OCI-LY7 (cell line): Measurements from ENCODE around the gene MAP4K5. TPM values are rescaled to one million over a fixed set of nuclear protein-coding genes. Genes with fewer than 3 reads are reported as not detected.

ENCODE experiments used
- BruUV-seq: library from RNA; stranded (reverse); fragments of 400-500 nt; replicated peaks from 2 replicates; lab custom pipeline; 2021; lab: Mats Ljungman, UMichigan
- CTCF ChIA-PET: fragments of 300-600 bp; sonication (Branson Sonifier 250); formaldehyde crosslinking; loops from one replicate; lab custom pipeline; 2022; ENCODE audit warnings: antibody characterized with exemption; ENCODE audit not compliant: unreplicated experiment; lab: Charles Lee
- POLR2A ChIA-PET: fragments of 300-600 bp; sonication (Branson Sonifier 250); formaldehyde crosslinking; loops from one replicate; lab custom pipeline; 2022; ENCODE audit warnings: antibody characterized with exemption; lab: Charles Lee
- DNase-seq: peaks from one replicate; pipeline ENCODE4 v3.0.0-alpha.2; 2015; ENCODE audit warnings: low spot score
- H2AFZ ChIP-seq: fragments of 200-600 bp; sonication (generic), shearing (Covaris generic); 2 replicates; pipeline ENCODE4 v1.6.1; 2014; ENCODE audit warnings: mild to moderate bottlenecking, antibody characterized with exemption, low read length, moderate library complexity
- H3K27ac ChIP-seq: fragments of 200-600 bp; sonication (generic); 2 replicates; pipeline ENCODE4 v1.5.1; 2014; ENCODE audit warnings: mixed run types, low read depth, mild to moderate bottlenecking, moderate library complexity, low read length, inconsistent platforms; ENCODE audit not compliant: poor library complexity, severe bottlenecking
- H3K36me3 ChIP-seq: fragments of 200-600 bp; sonication (generic); 2 replicates; pipeline ENCODE4 v1.6.1; 2014; ENCODE audit warnings: mild to moderate bottlenecking, antibody characterized with exemption, low read length, moderate library complexity, mixed read lengths; ENCODE audit not compliant: insufficient read depth
- H3K4me1 ChIP-seq: fragments of 200-600 bp; sonication (generic); 2 replicates; pipeline ENCODE4 v1.5.1; 2014; ENCODE audit warnings: mild to moderate bottlenecking, low read length; ENCODE audit not compliant: insufficient read depth, poor library complexity, severe bottlenecking
- H3K4me2 ChIP-seq: fragments of 200-600 bp; sonication (generic); 2 replicates; pipeline ENCODE4 v1.6.1; 2014; ENCODE audit warnings: mild to moderate bottlenecking, low read length
- H3K4me3 ChIP-seq: fragments of 200-600 bp; sonication (generic); 2 replicates; pipeline ENCODE4 v1.5.1; 2014; ENCODE audit warnings: mild to moderate bottlenecking, low read depth, low read length; ENCODE audit not compliant: poor library complexity, severe bottlenecking
- H3K79me2 ChIP-seq: fragments of 200-600 bp; sonication (generic); 2 replicates; pipeline ENCODE4 v1.6.1; 2016; ENCODE audit warnings: low read depth, mild to moderate bottlenecking, low read length, moderate library complexity, mixed read lengths; ENCODE audit not compliant: insufficient read depth
- H3K9me2 ChIP-seq: fragments of 200-600 bp; sonication (generic); 2 replicates; pipeline ENCODE4 v1.6.1; 2016; ENCODE audit warnings: mild to moderate bottlenecking, low read length, mixed read lengths; ENCODE audit not compliant: insufficient read depth
- H3K9me3 ChIP-seq: fragments of 200-600 bp; sonication (generic); 2 replicates; pipeline ENCODE4 v1.6.1; 2014; ENCODE audit warnings: mild to moderate bottlenecking, mixed run types, low read length, mixed read lengths
- H4K20me1 ChIP-seq: fragments of 200-600 bp; sonication (generic); 2 replicates; pipeline ENCODE4 v1.6.1; 2014; ENCODE audit warnings: mild to moderate bottlenecking, antibody characterized with exemption, low read length, moderate library complexity, mixed read lengths; ENCODE audit not compliant: insufficient read depth
- CTCF ChIP-seq: fragments of 200-600 bp; sonication (generic); conservative IDR thresholded peaks from 2 replicates; pipeline ENCODE4 v1.5.1; 2014; ENCODE audit warnings: mild to moderate bottlenecking, antibody characterized with exemption, low read length, moderate library complexity, mixed read lengths
- EZH2phosphoT487 ChIP-seq: fragments of 200-600 bp; sonication (generic); IDR thresholded peaks from 2 replicates; pipeline ENCODE4 v1.6.1; 2018; ENCODE audit warnings: low read depth, borderline replicate concordance, mild to moderate bottlenecking, mixed run types, antibody characterized with exemption, low read length, moderate library complexity, mixed read lengths
- intact Hi-C: fragments of 100-400 bp; cut with micrococcal nuclease; formaldehyde crosslinking; loops from one replicate; pipeline ENCODE4 v1.10.0; 2022; ENCODE audit not compliant: unreplicated experiment
- total RNA-seq, 2 experiments: library from RNA; depleted of rRNA in 1 of 2; stranded (reverse); fragments of >200 nt in 1 of 2; shearing (Covaris generic) in 1 of 2; gene quantifications; 2 replicates each; pipeline ENCODE4 v1.2.3, GENCODE V29; 2014 to 2022

The MAP4K5 gene
- total RNA-seq, 2 experiments from 2014 or later: 36.7 to 44.0 TPM

DNA sequence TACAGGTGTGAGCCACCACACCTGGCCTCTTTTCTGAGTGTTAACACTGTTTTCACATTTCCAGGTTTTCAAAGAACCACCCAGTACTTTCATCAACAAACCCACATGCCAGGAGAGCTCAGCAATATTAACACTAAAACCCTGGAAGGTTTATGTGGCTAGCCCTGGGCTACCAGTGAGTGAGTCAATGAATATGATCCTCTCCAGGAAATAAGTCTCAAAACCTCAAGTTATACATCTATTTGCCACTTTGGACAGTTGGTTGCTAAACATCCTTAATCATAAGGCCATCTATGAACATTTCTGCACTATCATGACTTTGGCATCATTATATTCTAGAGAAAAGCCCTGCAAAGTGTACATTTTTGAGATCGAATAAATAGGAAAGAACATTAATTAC lies 129.4 kb downstream of the MAP4K5 start:
- TF ChIP-seq CTCF (no peak), EZH2phosphoT487 (no peak)
- intact Hi-C loops: no loop called here

DNA sequence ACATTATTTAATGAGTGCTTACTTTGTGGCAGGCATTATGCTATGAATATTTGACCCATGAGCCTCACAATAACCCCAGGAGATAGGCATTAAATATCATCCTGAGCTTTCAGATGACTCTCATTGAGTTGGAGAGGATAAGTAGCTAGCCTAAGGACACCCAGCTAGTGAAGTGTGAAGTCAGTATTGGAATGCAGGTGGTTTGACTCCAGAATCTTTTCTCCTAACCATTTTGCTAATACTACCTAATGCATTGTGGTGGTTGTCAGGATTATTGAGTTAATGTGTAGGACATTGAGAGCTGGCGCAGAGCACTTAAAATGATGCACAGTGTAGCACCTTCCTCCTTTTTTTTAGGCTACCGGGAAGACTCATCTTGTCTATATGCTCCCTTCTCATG lies 131.9 kb downstream of the MAP4K5 start:
- Histone ChIP-seq H3K4me1 (peaks cover 12% of the 10 kb centered on the region), H3K79me2 (no peaks in the 10 kb centered on the region), H3K36me3 (no peaks in the 10 kb centered on the region), H3K9me2 (no peaks in the 10 kb centered on the region), H4K20me1 (no peaks in the 10 kb centered on the region), H3K4me3 (no peak overlapping the region), H2AFZ (no peak overlapping the region), H3K4me2 (no peak overlapping the region), H3K9me3 (no peaks in the 10 kb centered on the region), H3K27ac (no peak overlapping the region)
- TF ChIP-seq CTCF (no peak), EZH2phosphoT487 (no peak)
- no peak for DNase-seq
- ChIA-PET CTCF (no interaction called here), POLR2A (no interaction called here)
- BruUV-seq: no TSS peak
- intact Hi-C loops: no loop called here

More for the DNA sequence above, 129.4 kb downstream of the MAP4K5 start:
- no peak overlapping the region for H3K4me3 ChIP-seq
- no peaks in the 10 kb centered on the region for H4K20me1 ChIP-seq
- H2AFZ ChIP-seq: no peak overlapping the region
- H3K79me2 ChIP-seq: no peaks in the 10 kb centered on the region
- no peaks in the 10 kb centered on the region for H3K4me1 ChIP-seq
- POLR2A ChIA-PET: interaction anchor here (0.9 to 1.0 kb wide), 2 partner anchors 9 to 10 kb away, joined by 3 read pairs; no protein-coding TSS in a partner anchor
- BruUV-seq: no TSS peak
- H3K4me2 ChIP-seq: no peak overlapping the region
- no peak overlapping the region for H3K27ac ChIP-seq
- H3K36me3 ChIP-seq: no peaks in the 10 kb centered on the region
- DNase-seq: no peak
- no peaks in the 10 kb centered on the region for H3K9me3 ChIP-seq
- CTCF ChIA-PET: no interaction called here
- H3K9me2 ChIP-seq: no peaks in the 10 kb centered on the region

GRCh38 chr14:50399251-50400032 lies 132.9 kb downstream of the MAP4K5 start:
- CTCF ChIA-PET: no interaction called here
- H3K9me3 ChIP-seq: no peaks in the 10 kb centered on the region
- H4K20me1 ChIP-seq: no peaks in the 10 kb centered on the region
- H3K9me2 ChIP-seq: no peaks in the 10 kb centered on the region
- no peak overlapping the region for H3K4me2 ChIP-seq
- H3K4me1 ChIP-seq: peaks cover 12% of the 10 kb centered on the region
- H3K79me2 ChIP-seq: no peaks in the 10 kb centered on the region
- BruUV-seq: no TSS peak
- no peak for DNase-seq
- H3K4me3 ChIP-seq: no peak overlapping the region
- no peak overlapping the region for H3K27ac ChIP-seq
- POLR2A ChIA-PET: interaction anchor here (0.7 to 0.8 kb wide), 2 partner anchors 237 to 501 kb away, joined by 4 read pairs; no protein-coding TSS in a partner anchor
- H3K36me3 ChIP-seq: no peaks in the 10 kb centered on the region
- no peak overlapping the region for H2AFZ ChIP-seq
- intact Hi-C loops: no loop called here
- no peak for TF ChIP-seq CTCF
- TF ChIP-seq EZH2phosphoT487: no peak
